Nephron (organoid): ENCODE results near the gene DSCAML1.

Source experiments
- H3K27ac Mint-ChIP-seq, 3 experiments: 2 replicates each; pipeline ENCODE4 v1.8.0; 2020; ENCODE audit warnings: mixed read lengths in 3 of 3, mild to moderate bottlenecking in 2 of 3, moderate library complexity in 1 of 3
- H3K27me3 Mint-ChIP-seq: 2 replicates; pipeline ENCODE4 v1.8.0; 2021; ENCODE audit warnings: low read depth, mild to moderate bottlenecking, moderate library complexity, mixed read lengths
- H3K36me3 Mint-ChIP-seq: 2 replicates; pipeline ENCODE4 v1.8.0; 2020; ENCODE audit warnings: low read depth, mixed read lengths
- H3K4me1 Mint-ChIP-seq: 2 replicates; pipeline ENCODE4 v1.8.0; 2020; ENCODE audit warnings: mixed read lengths
- H3K4me3 Mint-ChIP-seq, 3 experiments: 2 replicates each; pipeline ENCODE4 v1.8.0; 2020; ENCODE audit warnings: mild to moderate bottlenecking in 3 of 3, mixed read lengths in 3 of 3, moderate library complexity in 2 of 3
- H3K9me3 Mint-ChIP-seq: 2 replicates; pipeline ENCODE4 v1.8.0; 2020; ENCODE audit warnings: mixed read lengths
- TF ChIP-seq, protein P1 (sequence below), 3 experiments: fragments of 200-600 bp; sonication (generic); IDR thresholded peaks; one replicate each; pipeline ENCODE4 v1.5.0; 2021; ENCODE audit warnings: antibody characterized with exemption in 3 of 3; ENCODE audit not compliant: unreplicated experiment in 3 of 3

The DSCAML1 gene

GRCh38 chr11:117654281-117655255 is 142.4 kb downstream of the DSCAML1 start:
- Mint-ChIP-seq H3K36me3 (no peaks in the 10 kb centered on the region), H3K27ac (no peak overlapping the region), H3K4me3 (no peak overlapping the region), H3K27me3 (peaks cover 21% of the 10 kb centered on the region), H3K4me1 (peaks cover 19% of the 10 kb centered on the region), H3K9me3 (no peaks in the 10 kb centered on the region)
- TF ChIP-seq, protein P1, sequence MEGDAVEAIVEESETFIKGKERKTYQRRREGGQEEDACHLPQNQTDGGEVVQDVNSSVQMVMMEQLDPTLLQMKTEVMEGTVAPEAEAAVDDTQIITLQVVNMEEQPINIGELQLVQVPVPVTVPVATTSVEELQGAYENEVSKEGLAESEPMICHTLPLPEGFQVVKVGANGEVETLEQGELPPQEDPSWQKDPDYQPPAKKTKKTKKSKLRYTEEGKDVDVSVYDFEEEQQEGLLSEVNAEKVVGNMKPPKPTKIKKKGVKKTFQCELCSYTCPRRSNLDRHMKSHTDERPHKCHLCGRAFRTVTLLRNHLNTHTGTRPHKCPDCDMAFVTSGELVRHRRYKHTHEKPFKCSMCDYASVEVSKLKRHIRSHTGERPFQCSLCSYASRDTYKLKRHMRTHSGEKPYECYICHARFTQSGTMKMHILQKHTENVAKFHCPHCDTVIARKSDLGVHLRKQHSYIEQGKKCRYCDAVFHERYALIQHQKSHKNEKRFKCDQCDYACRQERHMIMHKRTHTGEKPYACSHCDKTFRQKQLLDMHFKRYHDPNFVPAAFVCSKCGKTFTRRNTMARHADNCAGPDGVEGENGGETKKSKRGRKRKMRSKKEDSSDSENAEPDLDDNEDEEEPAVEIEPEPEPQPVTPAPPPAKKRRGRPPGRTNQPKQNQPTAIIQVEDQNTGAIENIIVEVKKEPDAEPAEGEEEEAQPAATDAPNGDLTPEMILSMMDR (IDR thresholded peaks at IDR 0.05; ENCODE audit: unreplicated experiment in 3 of 3) = no peak

GRCh38 chr11:117652521-117652920 is 144.5 kb downstream of the DSCAML1 start:
- peaks cover 27% of the 10 kb centered on the region for H3K27me3 Mint-ChIP-seq
- no peaks in the 10 kb centered on the region for H3K9me3 Mint-ChIP-seq
- no peak overlapping the region for H3K27ac Mint-ChIP-seq
- TF ChIP-seq, protein P1 (IDR thresholded peaks at IDR 0.05; ENCODE audit: unreplicated experiment in 3 of 3) = no peak
- peaks cover 34% of the 10 kb centered on the region for H3K4me1 Mint-ChIP-seq
- no peaks in the 10 kb centered on the region for H3K36me3 Mint-ChIP-seq
- no peak overlapping the region for H3K4me3 Mint-ChIP-seq

DNA sequence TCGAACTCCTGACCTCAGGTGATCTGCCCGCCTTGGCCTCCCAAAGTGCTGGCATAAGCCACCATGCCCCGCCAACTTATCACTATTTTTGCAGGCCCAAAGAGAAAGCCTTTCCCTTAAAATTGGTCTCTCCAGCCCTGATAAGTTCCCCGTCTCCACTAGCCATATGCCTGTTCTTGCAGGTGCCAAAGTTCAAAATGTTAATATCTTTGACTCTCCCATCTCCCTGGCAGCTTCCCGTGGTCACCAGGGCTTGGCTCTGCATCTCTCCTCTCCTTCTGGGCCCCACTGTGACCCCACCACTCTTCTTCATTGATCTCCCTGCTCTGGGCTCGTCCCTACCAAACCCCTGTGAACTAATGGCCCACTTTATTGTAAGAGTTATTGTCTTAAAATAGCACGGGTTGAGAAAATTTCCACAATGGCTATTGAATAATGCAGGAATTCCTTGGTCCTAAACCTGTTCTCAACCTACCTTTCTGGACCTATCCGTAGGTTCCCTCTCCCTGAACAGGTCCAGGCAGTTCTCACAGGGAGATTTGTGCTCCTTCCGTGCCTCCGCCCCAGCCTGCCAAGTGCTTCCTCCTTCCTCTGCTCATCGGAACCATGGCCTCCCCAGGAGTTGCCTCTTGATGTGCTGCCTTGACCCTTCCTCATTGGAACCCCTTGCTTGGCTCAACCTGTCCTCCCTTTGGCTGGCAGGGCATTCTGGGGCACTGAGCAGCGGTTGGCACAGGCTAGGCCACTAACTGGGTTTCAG is 147.5 kb downstream of the DSCAML1 start:
- H3K27ac Mint-ChIP-seq = no peak overlapping the region
- H3K4me1 Mint-ChIP-seq = peaks cover 37% of the 10 kb centered on the region
- no peaks in the 10 kb centered on the region for H3K36me3 Mint-ChIP-seq
- no peaks in the 10 kb centered on the region for H3K9me3 Mint-ChIP-seq
- H3K27me3 Mint-ChIP-seq = peaks cover 12% of the 10 kb centered on the region
- no peak overlapping the region for H3K4me3 Mint-ChIP-seq
- TF ChIP-seq, protein P1 (IDR thresholded peaks at IDR 0.05; ENCODE audit: unreplicated experiment in 3 of 3) = no peak

DNA sequence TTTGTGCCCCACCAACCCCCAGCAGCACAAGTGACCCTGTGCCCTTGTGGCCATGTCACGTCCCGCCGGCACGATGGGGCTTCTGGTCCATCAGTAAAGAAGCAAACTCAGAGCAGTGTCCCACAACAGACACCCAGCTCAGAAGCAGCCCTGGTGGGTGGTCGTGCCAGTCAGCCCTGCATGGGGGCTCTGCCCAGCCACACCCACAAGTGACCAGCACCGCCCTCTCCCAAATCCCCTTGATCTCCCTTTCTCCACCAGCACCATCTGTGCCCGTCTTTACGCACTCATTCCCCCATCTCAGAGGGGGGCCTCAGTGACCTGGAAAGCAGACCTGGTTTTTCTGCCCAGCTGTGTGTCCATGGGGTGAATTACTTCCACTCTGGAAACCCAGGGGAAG is 149.1 kb downstream of the DSCAML1 start:
- Mint-ChIP-seq H3K27me3 (peaks cover 25% of the 10 kb centered on the region), H3K27ac (no peak overlapping the region), H3K4me3 (no peak overlapping the region), H3K9me3 (no peaks in the 10 kb centered on the region), H3K4me1 (peaks cover 44% of the 10 kb centered on the region), H3K36me3 (no peaks in the 10 kb centered on the region)
- TF ChIP-seq, protein P1 (IDR thresholded peaks at IDR 0.05; ENCODE audit: unreplicated experiment in 3 of 3) = no peak

- H3K9me3 Mint-ChIP-seq = no peaks in the 10 kb centered on the region
- no peak overlapping the region for H3K4me3 Mint-ChIP-seq
- H3K27me3 Mint-ChIP-seq = peaks cover 30% of the 10 kb centered on the region
- H3K36me3 Mint-ChIP-seq = no peaks in the 10 kb centered on the region
- TF ChIP-seq, protein P1 (IDR thresholded peaks at IDR 0.05; ENCODE audit: unreplicated experiment in 3 of 3) = no peak
- peak overlapping the region in 1 of 3 experiments; percentile 16 for H3K27ac Mint-ChIP-seq
- H3K4me1 Mint-ChIP-seq = peaks cover 44% of the 10 kb centered on the region
Measured at GRCh38 chr11:117647207-117647606, 149.8 kb downstream of the DSCAML1 start.
